K562 (cell line): ENCODE data around the gene NUP85. TPM values are rescaled to one million over a fixed set of nuclear protein-coding genes. Genes with fewer than 3 reads are reported as not detected.

Source experiments
- ATAC-seq: fragments of 200-7000 bp; cut with Tn5 transposase; 3 replicates; pipeline ENCODE4 v1.9.1; 2020; ENCODE audit warnings: moderate library complexity
- BruUV-seq: library from RNA; stranded (reverse); fragments of 400-500 nt; replicated peaks from 2 replicates; lab custom pipeline; 2021; lab: Mats Ljungman, UMichigan
- CTCF ChIA-PET: fragments of 300-600 bp; formaldehyde crosslinking; extraction: SDS; loops from one replicate; lab custom pipeline; 2021; ENCODE audit warnings: low intra/inter-chr PET ratio; lab: Yijun Ruan, JAX
- POLR2A ChIA-PET: fragments of 300-600, 350-650 bp; sonication (Branson Sonifier 250); formaldehyde crosslinking; extraction: SDS; loops from one replicate; lab custom pipeline; 2021; ENCODE audit warnings: antibody characterized with exemption, inconsistent platforms; lab: Yijun Ruan, JAX
- DNase-seq, 4 experiments: peaks; one replicate each; pipeline versions ENCODE4 v3.0.0 to v3.0.0-alpha.2; 2011 to 2018; ENCODE audit warnings: low spot score in 3 of 4, mixed read lengths in 3 of 4; ENCODE audit errors: extremely low read depth in 1 of 4
- FAIRE-seq: peaks from 2 replicates; lab custom pipeline; 2011; peaks lifted over from hg19 to GRCh38; lab: Jason Lieb, UNC
- H2AFZ ChIP-seq: 2 replicates; pipeline ENCODE4 v1.6.0; 2011; ENCODE audit warnings: low read depth, low read length, control low read depth, inconsistent platforms
- H3K27ac ChIP-seq: fragments of 200-600 bp; 3 replicates; pipeline ENCODE4 v1.8.0; 2011; ENCODE audit warnings: low read depth, mild to moderate bottlenecking, control low read depth, inconsistent platforms, low read length, moderate library complexity, mixed read lengths; ENCODE audit errors: extremely low read depth
- H3K27me3 ChIP-seq, 2 experiments: fragments of 300-600 bp in 1 of 2; 2 replicates in 1 of 2; 3 replicates in 1 of 2; pipeline versions ENCODE4 v1.6.0 to v1.8.0; 2011; ENCODE audit warnings: inconsistent platforms in 2 of 2, low read length in 2 of 2, mild to moderate bottlenecking in 1 of 2, mixed read lengths in 1 of 2, moderate library complexity in 1 of 2; ENCODE audit not compliant: control insufficient read depth in 2 of 2, insufficient read depth in 2 of 2
- H3K36me3 ChIP-seq: fragments of 300-600 bp; 3 replicates; pipeline ENCODE4 v1.8.0; 2011; ENCODE audit warnings: mild to moderate bottlenecking, low read length, inconsistent platforms; ENCODE audit not compliant: control insufficient read depth, insufficient read depth
- H3K4me1 ChIP-seq, 2 experiments: fragments of 200-600 bp in 1 of 2; replicated peaks in 1 of 2; 2 replicates in 1 of 2; 3 replicates in 1 of 2; pipeline versions ENCODE4 v1.5.1 to v1.8.0; 2011; ENCODE audit warnings: inconsistent platforms in 2 of 2, low read length in 2 of 2, mild to moderate bottlenecking in 1 of 2, mixed read lengths in 1 of 2, moderate library complexity in 1 of 2; ENCODE audit not compliant: control insufficient read depth in 2 of 2, insufficient read depth in 2 of 2
- H3K4me2 ChIP-seq: 2 replicates; pipeline ENCODE4 v1.6.1; 2011; ENCODE audit warnings: low read length, control low read depth, inconsistent platforms, mixed read lengths; ENCODE audit not compliant: insufficient read depth
- H3K4me3 ChIP-seq: fragments of 200-600 bp; sonication (generic), shearing (Covaris generic); 2 replicates; pipeline ENCODE4 v1.5.1; 2016; ENCODE audit warnings: control low read depth, inconsistent platforms
- H3K79me2 ChIP-seq: fragments of 200-600 bp; 3 replicates; pipeline ENCODE4 v1.8.0; 2011; ENCODE audit warnings: low read length, inconsistent platforms; ENCODE audit not compliant: control insufficient read depth, insufficient read depth
- H3K9ac ChIP-seq, 2 experiments: 2 replicates each; pipeline versions ENCODE4 v1.6.0 to v1.6.1; 2011; ENCODE audit warnings: low read depth in 2 of 2, low read length in 2 of 2, control low read depth in 1 of 2, inconsistent platforms in 1 of 2, mild to moderate bottlenecking in 1 of 2, mixed read lengths in 1 of 2; ENCODE audit not compliant: insufficient read depth in 1 of 2
- H3K9me1 ChIP-seq: one replicate; pipeline ENCODE4 v1.6.0; 2011; ENCODE audit warnings: inconsistent platforms, mild to moderate bottlenecking, low read length, moderate library complexity; ENCODE audit not compliant: control insufficient read depth, insufficient read depth
- H3K9me3 ChIP-seq: replicated peaks from 2 replicates; pipeline ENCODE4 v1.5.1; 2011; ENCODE audit warnings: low read depth, low read length, inconsistent platforms; ENCODE audit not compliant: control insufficient read depth, insufficient read depth
- H4K20me1 ChIP-seq: replicated peaks from 2 replicates; pipeline ENCODE4 v1.6.1; 2011; ENCODE audit warnings: low read length, inconsistent platforms, mixed read lengths; ENCODE audit not compliant: control insufficient read depth, insufficient read depth
- SFPQ ChIP-seq: fragments of 200-400 bp; formaldehyde crosslinking; IDR thresholded peaks from 2 replicates; pipeline ENCODE4 v1.6.1; 2017; ENCODE audit warnings: mild to moderate bottlenecking, low read depth, low read length, moderate library complexity
- ZBTB33 ChIP-seq: sonication (generic); formaldehyde crosslinking; IDR thresholded peaks from 2 replicates; pipeline ENCODE4 v1.8.1; 2023; ENCODE audit warnings: mild to moderate bottlenecking, missing genetic modification reagents
- WGBS: fragments of 100-300 bp; shearing (Covaris generic); methylation state at CpG from one replicate; pipeline ENCODE4 v1.1.6; 2016; ENCODE audit warnings: low coverage, mixed read lengths; ENCODE audit not compliant: insufficient coverage; ENCODE audit errors: missing lambda C conversion rate; 5-methylcytosine and 5-hydroxymethylcytosine counted together
- in situ Hi-C: fragments of 300-500 bp; cut with MboI; formaldehyde crosslinking; loops from 4 replicates; pipeline ENCODE4 v1.15.0; 2018; ENCODE audit warnings: inconsistent platforms, mixed read lengths
- intact Hi-C: fragments of 100-400 bp; cut with micrococcal nuclease; formaldehyde crosslinking; loops from 2 replicates; pipeline ENCODE4 v1.14.2; 2022
- polyA plus RNA-seq, 8 experiments: library from polyadenylated mRNA; depleted of rRNA in 4 of 8; stranded (reverse) in 5 of 8; unstranded in 3 of 8; fragments of >200 nt; fragmentation: Nextera tagmentation in 2 of 8; fragmentation: Illumina TruSeq in 1 of 8; extraction: Ambion mirVana in 2 of 8; extraction: Trizol in 1 of 8; gene quantifications; 2 replicates each; pipeline versions ENCODE4 v1.2.1 to v1.2.3, GENCODE V29; 2011 to 2014; ENCODE audit warnings: inconsistent platforms in 1 of 8, missing spikeins in 1 of 8
- total RNA-seq, 7 experiments: library from RNA; depleted of rRNA in 6 of 7; stranded (reverse); fragments of >200 nt in 6 of 7; fragmentation: Illumina TruSeq in 2 of 7; extraction: Trizol in 2 of 7; gene quantifications; 2 replicates each; pipeline versions ENCODE4 v1.2.1 to v1.2.3, GENCODE V29; 2011 to 2021; ENCODE audit warnings: low replicate concordance in 1 of 7

NUP85 gene
- total and polyA plus RNA-seq, 9 of the 15 experiments (the other 6 are each of a cell fraction or from before 2014, with no cell fraction given), result 50.2 to 177 (median 110) TPM

- ChIA-PET POLR2A (interaction anchor here (0.7 to 4.0 kb wide), 5 partner anchors 13 to 162 kb away, joined by 3 to 21 read pairs (median 3); partner anchors contain the start of genes GGA3, GRB2 and MRPS7), CTCF (no interaction called here)
- intact Hi-C loops, result no loop called here
- Histone ChIP-seq H4K20me1 (peaks cover 20% of the 10 kb centered on the region), H3K9me1 (no peaks in the 10 kb centered on the region), H3K4me1 (peaks cover 19 to 34% of the 10 kb centered on the region in 2 experiments), H3K9me3 (no peaks in the 10 kb centered on the region), H2AFZ (no peak overlapping the region), H3K27ac (no peak overlapping the region), H3K4me2 (no peak overlapping the region), H3K4me3 (no peak overlapping the region), H3K36me3 (peaks cover 82% of the 10 kb centered on the region), H3K27me3 (no peaks in the 10 kb centered on the region), H3K79me2 (peaks cover 13% of the 10 kb centered on the region), H3K9ac (no peak overlapping the region)
- TF ChIP-seq SFPQ, result no peak
- peak; percentile 72; the same call in 1 of the 2 replicates for TF ChIP-seq ZBTB33
- ATAC-seq, result no peak
- 84% methylated on average over 22 of the region's 22 CpGs for WGBS
- DNase-seq, result no peak
- in situ Hi-C loops, result no loop called here
- BruUV-seq, result no TSS peak
- FAIRE-seq, result no peak
Observed at GRCh38 chr17:75244133-75244866, 38.8 kb downstream of the NUP85 start.
